NB4 (cell line): ENCODE data around the gene CATSPER1.

Experiments
- POLR2A ChIP-seq: IDR thresholded peaks from 2 replicates; pipeline ENCODE4 v1.6.1; 2011; ENCODE audit warnings: mild to moderate bottlenecking; ENCODE audit not compliant: insufficient read length; ENCODE audit errors: extremely low read depth
- TF ChIP-seq, protein P1 (sequence below): IDR thresholded peaks from one replicate; pipeline ENCODE4 v1.5.1; 2012; ENCODE audit warnings: low read depth, low read length
- TF ChIP-seq, protein P2 (sequence below): IDR thresholded peaks from 2 replicates; pipeline ENCODE4 v1.6.1; 2011; ENCODE audit warnings: low read depth, low read length

DNA sequence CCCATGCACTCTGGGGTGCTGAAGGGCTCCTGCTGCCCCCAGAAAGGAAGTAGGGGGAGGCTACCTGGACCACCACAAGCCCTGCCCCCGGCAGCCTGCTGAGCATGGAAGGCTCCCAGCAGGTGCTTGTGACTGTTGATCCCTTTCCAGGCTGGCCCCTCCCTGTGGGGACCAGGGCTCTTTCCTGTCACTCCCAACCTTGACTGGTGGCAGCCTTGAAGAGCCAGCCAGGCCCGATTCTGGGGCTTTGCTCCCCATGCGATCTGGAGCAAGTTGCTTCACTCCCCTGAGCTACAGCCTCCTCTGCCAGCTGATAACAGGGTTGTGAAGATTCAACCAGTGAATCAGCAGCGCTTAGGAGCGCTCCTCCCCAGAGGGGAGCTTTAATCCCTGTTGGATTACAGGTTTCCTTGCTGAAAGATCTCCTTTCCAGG lies 19.1 kb downstream of the CATSPER1 start:
- TF ChIP-seq, protein P1, sequence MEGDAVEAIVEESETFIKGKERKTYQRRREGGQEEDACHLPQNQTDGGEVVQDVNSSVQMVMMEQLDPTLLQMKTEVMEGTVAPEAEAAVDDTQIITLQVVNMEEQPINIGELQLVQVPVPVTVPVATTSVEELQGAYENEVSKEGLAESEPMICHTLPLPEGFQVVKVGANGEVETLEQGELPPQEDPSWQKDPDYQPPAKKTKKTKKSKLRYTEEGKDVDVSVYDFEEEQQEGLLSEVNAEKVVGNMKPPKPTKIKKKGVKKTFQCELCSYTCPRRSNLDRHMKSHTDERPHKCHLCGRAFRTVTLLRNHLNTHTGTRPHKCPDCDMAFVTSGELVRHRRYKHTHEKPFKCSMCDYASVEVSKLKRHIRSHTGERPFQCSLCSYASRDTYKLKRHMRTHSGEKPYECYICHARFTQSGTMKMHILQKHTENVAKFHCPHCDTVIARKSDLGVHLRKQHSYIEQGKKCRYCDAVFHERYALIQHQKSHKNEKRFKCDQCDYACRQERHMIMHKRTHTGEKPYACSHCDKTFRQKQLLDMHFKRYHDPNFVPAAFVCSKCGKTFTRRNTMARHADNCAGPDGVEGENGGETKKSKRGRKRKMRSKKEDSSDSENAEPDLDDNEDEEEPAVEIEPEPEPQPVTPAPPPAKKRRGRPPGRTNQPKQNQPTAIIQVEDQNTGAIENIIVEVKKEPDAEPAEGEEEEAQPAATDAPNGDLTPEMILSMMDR: no peak
- no peak for TF ChIP-seq POLR2A
- TF ChIP-seq, protein P2, sequence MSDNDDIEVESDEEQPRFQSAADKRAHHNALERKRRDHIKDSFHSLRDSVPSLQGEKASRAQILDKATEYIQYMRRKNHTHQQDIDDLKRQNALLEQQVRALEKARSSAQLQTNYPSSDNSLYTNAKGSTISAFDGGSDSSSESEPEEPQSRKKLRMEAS: no peak
